ENCODE data around the gene KIRREL1. TPM values are rescaled to one million over a fixed set of nuclear protein-coding genes. Genes with fewer than 3 reads are reported as not detected.
A peak's percentile ranks its signal among the peaks of the same experiment; 100 is the strongest.

Gene KIRREL1
- total and polyA plus RNA-seq, 2 of the 8 experiments (the other 6 are each of a cell fraction or from before 2014, with no cell fraction given), result 14.2 to 39.0 TPM

DNA sequence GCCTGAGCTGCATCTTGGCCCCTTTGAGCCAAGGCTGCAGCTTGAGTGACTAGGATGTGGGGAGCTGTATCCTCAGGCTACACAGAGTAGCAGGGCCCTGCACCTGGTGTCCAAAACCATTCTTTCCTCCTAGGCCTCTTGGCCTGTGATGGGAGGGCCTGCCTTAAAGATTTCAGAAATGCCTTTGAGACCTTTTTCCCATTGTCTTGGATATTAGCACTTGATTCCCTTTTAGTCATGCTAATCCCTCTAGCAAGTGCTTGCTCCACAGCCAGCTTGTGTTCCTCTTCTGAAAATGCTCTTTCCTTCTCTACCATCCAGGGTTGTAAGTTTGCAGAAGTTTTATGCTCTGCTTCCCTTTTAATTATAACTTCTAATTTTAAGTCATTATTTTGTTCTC, 21.7 kb upstream of the KIRREL1 start:
- Histone ChIP-seq H3K4ac (replicated peaks; ENCODE audit: insufficient read length, low read depth, low read length) (no peak overlapping the region), H2BK15ac (ENCODE audit: low read length) (no peak overlapping the region), H3K27me3 (replicated peaks in 1 of 4; ENCODE audit: control insufficient read depth in 3 of 4, extremely low read depth in 1 of 4, insufficient read depth in 3 of 4, low read length in 3 of 4) (no peaks in the 10 kb centered on the region), H3K23me2 (ENCODE audit: low read depth, low read length) (no peaks in the 10 kb centered on the region), H2AFZ (ENCODE audit: low read length) (no peak overlapping the region), H3K9me3 (ENCODE audit: insufficient read depth in 2 of 2, low read depth in 1 of 2, low read length in 1 of 2) (peaks cover 18 to 20% of the 10 kb centered on the region in 2 experiments), H3K14ac (ENCODE audit: insufficient read length) (no peak overlapping the region), H2BK20ac (ENCODE audit: low read length) (no peak overlapping the region), H3K23ac (ENCODE audit: insufficient read length) (no peak overlapping the region), H4K5ac (ENCODE audit: insufficient read length, low read depth, low read length) (no peak overlapping the region), H3K56ac (replicated peaks; ENCODE audit: insufficient read length, low read depth, low read length) (no peak overlapping the region), H4K91ac (replicated peaks; ENCODE audit: insufficient read length, low read length) (no peak overlapping the region), H2AK5ac (ENCODE audit: low read depth, low read length) (no peak overlapping the region), H3K4me3 (ENCODE audit: extremely low read depth in 1 of 4, insufficient read depth in 2 of 4, low read depth in 3 of 4, low read length in 4 of 4) (no peak overlapping the region; a peak in 1 of 8 replicates), H4K20me1 (replicated peaks in 1 of 2; ENCODE audit: control insufficient read depth in 1 of 2, insufficient read depth in 2 of 2, low read length in 2 of 2) (no peaks in the 10 kb centered on the region), H3K36me3 (ENCODE audit: control insufficient read depth in 2 of 4, insufficient read depth in 4 of 4, low read length in 3 of 4) (no peaks in the 10 kb centered on the region), H3K79me2 (ENCODE audit: control insufficient read depth in 1 of 2, insufficient read depth in 2 of 2, low read length in 2 of 2) (no peaks in the 10 kb centered on the region), H2BK120ac (replicated peaks; ENCODE audit: low read depth, low read length) (no peak overlapping the region), H3K4me1 (replicated peaks in 1 of 4; ENCODE audit: control insufficient read depth in 3 of 4, insufficient read depth in 4 of 4, low read length in 3 of 4) (0 out of 7 replicates have a peak, but pooled peaks cover 0 to 2% (median 0%) of the 10 kb centered on the region in 4 experiments), H3K18ac (ENCODE audit: extremely low read depth, low read length) (no peak overlapping the region), H4K8ac (ENCODE audit: extremely low read depth, insufficient read depth, low read length) (no peak overlapping the region), H2BK5ac (ENCODE audit: low read depth, low read length) (no peak overlapping the region), H3K4me2 (ENCODE audit: insufficient read depth in 1 of 2, low read depth in 2 of 2, low read length in 2 of 2) (no peak overlapping the region), H3K9ac (replicated peaks in 1 of 4; ENCODE audit: extremely low read depth in 1 of 4, low read depth in 3 of 4, low read length in 3 of 4) (no peak overlapping the region), H3K27ac (ENCODE audit: low read depth, low read length) (no peak overlapping the region), H3K79me1 (ENCODE audit: low read depth, low read length) (no peaks in the 10 kb centered on the region), H2BK12ac (ENCODE audit: low read depth, low read length) (no peak overlapping the region)
- CTCF ChIA-PET (ENCODE audit: partially characterized antibody), result interaction anchor here (1.2 to 53.4 kb wide), 7 partner anchors 9 to 137 kb away, joined by 3 to 2918 read pairs (median 51); partner anchors contain the start of gene KIRREL1
- FAIRE-seq (no peak), DNase-seq (ENCODE audit: low read depth in 1 of 2, low spot score in 2 of 2) (no peak)
- POLR2A ChIA-PET (ENCODE audit: partially characterized antibody), result interaction anchor here (1.5 kb wide), 1 partner anchor 22 kb away, joined by 6 read pairs; the partner anchor contains the start of gene KIRREL1
- 0 out of 2 replicates have a peak, but pooled peaks have one; percentile 28 for TF ChIP-seq POU5F1 (IDR thresholded peaks at IDR 0.05; ENCODE audit: low read depth, low read length)
- TF ChIP-seq CBX8 (IDR thresholded peaks at IDR 0.05; ENCODE audit: borderline replicate concordance, low read depth, low read length), result no peak
- no peak for TF ChIP-seq ASH2L (IDR thresholded peaks at IDR 0.05; ENCODE audit: low read length)
- peak; percentile 80; the same call in 1 of the 2 replicates for TF ChIP-seq TCF12 (IDR thresholded peaks at IDR 0.05; ENCODE audit: low read depth, low read length)
- TF ChIP-seq TEAD4 (IDR thresholded peaks at IDR 0.05; ENCODE audit: low read depth, low read length), result no peak
- no peak for TF ChIP-seq RXRA (IDR thresholded peaks at IDR 0.05; ENCODE audit: insufficient read depth, low read depth, low read length)
- no peak for TF ChIP-seq JUND (IDR thresholded peaks at IDR 0.05; ENCODE audit: low read length)
- no peak for TF ChIP-seq RAD21 (IDR thresholded peaks at IDR 0.05 in 1 of 2, conservative IDR thresholded peaks at IDR 0.05 in 1 of 2; ENCODE audit: low read depth in 2 of 2, low read length in 2 of 2)
- no peak for TF ChIP-seq FOSL1 (IDR thresholded peaks at IDR 0.05; ENCODE audit: insufficient read depth, low read depth, low read length)
- TF ChIP-seq SP1 (IDR thresholded peaks at IDR 0.05; ENCODE audit: low read depth, low read length), result no peak
- TF ChIP-seq POLR2AphosphoS5 (IDR thresholded peaks at IDR 0.05; ENCODE audit: low read depth, low read length), result no peak
- TF ChIP-seq NRF1 (IDR thresholded peaks at IDR 0.05; ENCODE audit: low read depth, low read length), result no peak
- TF ChIP-seq NANOG (IDR thresholded peaks at IDR 0.05; ENCODE audit: insufficient read depth, low read depth, low read length, poor library complexity, severe bottlenecking), result peak; percentile 59
- no peak for TF ChIP-seq EZH2 (IDR thresholded peaks at IDR 0.05; ENCODE audit: low read depth, low read length, severe bottlenecking)
